HL-60/S4 treated with phorbol 12-myristate 13-acetate at 8.2 ng/mL for 4 days and 3 days (cell line): ENCODE data around the gene RAP1GDS1.
"Not testable (repeated sequence)": the region's sequence is repeated elsewhere in the genome, so short reads cannot be mapped to it uniquely, and the experiment has no call there.

ENCODE experiments used
- in situ Hi-C: fragments of 300-500 bp; cut with MboI; formaldehyde crosslinking; loops from 2 replicates; pipeline ENCODE4 v1.15.0; 2022; ENCODE audit warnings: low sequenced_read_pairs

Gene RAP1GDS1

DNA sequence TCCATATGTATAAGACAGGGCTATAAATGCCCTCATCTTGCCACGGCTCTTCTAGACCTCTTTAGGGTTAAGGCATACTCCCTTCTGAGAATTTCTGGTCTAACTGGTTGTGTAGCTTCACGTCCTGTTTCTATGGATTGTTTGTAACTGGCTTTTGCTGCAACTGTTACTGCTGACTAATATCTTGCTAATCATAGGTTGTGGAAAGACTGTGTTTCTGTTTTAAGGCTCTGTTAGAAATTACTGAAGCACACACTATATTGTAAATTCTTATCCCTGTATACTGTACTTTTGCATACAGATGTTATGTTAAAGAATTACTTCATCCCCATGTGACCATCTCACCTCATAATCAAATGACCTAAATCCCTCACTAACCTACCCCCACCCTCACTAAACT lies 218.4 kb downstream of the RAP1GDS1 start:
- in situ Hi-C loops, result not testable (repeated sequence)

DNA sequence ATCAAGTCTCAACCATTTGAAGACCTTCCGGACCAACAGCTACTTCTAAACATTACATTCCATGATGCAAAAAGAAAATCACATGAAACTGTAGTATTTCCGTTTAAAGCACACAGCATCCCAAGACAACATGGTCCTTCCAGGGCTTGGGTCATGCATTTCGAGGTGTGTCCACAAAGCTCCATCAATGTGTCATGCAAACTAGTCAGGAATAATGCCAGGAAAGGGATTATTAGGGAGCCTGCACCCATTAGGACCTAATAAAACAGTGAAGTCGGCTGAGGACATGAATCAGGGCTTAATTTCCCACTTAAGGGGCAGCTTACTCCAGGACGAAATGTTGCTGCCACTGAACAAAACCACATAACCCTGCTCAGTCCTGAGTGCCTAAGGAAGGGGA lies 219.4 kb downstream of the RAP1GDS1 start:
- in situ Hi-C loops, result no loop called here

DNA sequence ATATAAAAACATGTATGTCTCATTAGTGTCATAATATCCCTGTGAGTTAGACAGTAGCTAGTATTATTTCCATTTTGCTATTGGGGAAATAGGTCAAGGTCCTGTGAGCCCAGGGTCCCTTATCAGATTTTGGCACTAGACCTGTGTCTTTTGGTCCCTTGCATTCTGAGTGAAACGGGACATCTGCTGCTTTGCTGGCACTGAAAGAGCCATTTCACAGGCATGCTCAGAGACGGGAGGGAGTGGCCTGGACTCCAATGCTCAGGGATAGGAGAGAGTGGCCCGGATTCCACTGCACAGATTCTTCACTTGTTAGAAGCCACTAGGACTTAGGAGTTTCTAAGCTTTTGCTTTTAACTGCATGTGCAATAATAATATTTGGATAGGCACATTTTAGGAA lies 220.0 kb downstream of the RAP1GDS1 start:
- in situ Hi-C loops, result no loop called here

DNA sequence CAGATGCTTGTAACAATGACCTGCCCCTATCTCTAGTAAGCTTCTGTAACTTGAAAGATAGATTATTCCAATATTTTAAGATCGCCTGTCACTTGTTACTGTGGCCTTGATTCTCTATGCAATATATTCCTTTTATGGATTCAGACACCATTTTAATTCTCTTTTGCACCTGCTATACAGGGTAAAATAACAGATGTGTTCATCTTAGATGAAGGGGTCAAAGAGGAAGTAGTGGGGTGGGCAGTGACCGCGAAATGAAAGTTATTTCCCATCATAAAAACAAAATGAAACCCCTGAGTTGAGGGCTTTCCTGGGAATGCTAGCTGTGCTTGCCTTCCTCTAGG lies 221.3 kb downstream of the RAP1GDS1 start:
- in situ Hi-C loops, result no loop called here

DNA sequence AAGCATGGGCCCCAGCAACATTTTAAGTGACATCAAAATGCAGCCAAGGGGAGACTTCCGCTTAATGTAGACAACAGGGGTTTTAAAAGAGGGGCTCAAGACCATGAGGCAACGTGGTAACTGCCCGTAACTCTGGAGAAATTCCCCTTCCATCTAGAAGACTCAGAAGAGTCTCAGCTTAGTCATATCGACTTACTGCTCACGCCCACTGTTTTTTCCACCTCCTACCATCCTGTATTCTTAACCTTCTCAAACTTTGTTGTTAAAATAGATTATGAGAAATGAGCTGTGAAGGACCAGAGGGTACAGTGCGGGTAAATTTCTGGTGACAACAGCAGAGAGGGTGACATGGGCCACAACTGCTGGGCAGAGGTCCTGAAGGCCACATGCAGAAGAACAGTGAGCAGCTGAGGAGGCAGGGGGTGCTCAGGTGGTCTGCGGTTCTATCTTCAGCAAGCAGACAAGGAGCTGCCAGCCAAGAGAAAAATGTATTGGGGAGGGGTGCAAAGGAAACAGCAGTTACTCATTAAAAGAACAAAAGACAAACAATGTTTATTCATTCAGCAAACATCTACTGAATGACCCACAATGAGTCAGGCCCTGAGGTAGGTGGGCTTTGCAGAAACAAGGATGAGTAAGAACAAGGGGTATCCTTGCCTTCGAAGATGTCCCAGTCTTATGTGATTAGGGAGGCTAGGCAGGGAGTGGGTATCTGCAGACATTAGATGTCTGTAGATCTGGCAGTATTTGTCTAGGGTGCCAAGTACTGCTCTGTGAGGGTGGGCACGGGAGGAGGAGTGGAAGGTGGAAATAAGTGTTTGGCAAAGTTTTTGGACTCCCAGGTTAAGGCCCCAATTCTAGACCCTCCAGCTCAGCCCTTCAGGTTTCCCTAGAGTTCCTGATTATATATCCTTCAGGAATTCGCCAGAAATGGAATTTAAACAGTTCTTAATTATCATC lies 221.9 kb downstream of the RAP1GDS1 start:
- in situ Hi-C loops, result no loop called here

DNA sequence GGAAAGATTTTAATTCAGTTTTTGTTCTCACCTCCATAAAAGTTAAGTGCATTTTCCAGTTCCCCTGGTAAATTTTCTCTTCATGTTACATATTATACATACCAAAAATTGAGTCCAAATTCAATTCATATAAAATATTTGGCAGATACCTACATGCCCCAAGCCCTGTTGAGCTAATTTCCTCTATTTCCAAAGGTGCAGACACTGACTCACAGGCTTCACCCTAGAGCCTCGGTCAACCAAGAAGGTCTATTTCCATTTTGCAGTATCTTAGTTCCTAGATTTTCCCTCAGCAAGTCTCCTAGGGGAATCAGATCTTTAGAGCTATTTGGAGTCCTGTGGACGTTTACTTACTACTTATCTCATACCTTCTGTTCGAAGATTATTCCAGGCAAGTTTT lies 222.8 kb downstream of the RAP1GDS1 start:
- in situ Hi-C loops, result no loop called here

DNA sequence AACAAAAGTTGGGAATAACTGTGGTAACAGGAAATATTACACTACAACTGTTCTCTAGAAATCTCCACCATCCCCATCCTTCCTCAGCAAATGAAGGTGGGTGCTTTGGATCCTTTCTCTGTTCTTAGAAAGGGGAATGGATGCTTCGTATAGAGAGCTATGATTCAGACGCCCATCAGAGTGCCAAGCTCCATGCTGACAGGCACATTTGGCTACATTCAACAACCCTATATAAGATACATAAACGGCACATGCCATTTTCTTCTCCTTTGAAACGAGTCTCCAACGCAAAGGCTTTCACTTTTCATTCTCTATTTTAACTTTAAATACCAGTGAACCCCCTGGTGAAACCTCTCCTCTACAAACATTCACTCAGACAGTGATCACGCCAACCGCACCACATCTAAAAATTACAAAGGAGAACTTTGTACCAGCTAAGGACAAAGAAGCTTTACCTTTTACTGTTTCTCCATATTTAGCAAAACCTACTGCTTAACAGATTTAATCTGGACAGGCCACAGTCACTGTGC lies 224.7 kb downstream of the RAP1GDS1 start:
- in situ Hi-C loops, result no loop called here

DNA sequence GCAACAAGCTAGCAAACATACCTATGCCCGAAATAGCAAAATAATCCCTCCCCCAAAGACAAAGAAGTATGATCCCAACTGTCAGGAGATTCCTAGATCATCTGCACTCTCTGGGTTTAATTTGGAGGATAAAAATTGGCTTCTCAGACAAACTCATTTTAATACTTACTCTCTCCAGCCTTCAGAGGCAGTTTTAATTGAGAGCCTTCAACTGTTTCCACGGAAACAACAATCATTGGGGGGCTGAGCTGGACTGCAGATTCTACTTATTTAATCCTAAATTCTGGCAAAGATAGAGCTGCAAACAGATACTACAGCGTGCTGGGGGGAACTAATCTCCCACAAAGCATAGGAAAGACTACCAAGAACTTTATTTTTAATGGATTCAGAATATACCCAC lies 229.1 kb downstream of the RAP1GDS1 start:
- in situ Hi-C loops, result no loop called here

DNA sequence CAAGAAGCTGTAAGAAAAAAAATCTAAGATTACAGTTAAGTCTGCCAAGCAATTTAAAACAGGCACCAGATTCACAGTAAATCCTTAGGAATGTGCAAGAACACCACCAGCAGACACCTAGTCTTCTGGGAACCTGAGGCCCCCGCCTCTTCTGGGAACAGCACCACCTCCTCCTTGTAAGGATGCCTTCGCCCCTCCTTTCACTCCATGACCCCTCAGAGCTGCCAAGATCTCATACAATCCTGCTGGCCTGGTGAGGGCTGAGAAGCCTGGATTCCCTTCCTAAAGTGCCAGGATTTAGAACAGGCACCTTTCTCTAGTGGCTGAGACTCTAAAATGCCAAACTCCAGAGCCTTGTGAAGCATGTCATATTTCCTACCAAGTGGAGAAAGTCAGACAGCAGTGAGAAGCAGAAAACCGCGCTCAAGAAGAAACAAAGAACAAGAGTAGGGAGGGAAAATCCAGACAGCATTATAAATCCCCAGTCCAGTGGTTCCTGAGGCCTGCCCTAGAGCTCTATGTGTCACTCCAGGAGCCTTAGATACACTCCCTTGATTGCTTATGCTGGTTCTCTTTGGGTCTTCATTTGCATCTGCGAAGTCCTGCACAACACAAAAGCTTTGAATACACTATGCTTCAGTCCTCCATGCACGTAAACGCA lies 230.8 kb downstream of the RAP1GDS1 start:
- in situ Hi-C loops, result no loop called here

DNA sequence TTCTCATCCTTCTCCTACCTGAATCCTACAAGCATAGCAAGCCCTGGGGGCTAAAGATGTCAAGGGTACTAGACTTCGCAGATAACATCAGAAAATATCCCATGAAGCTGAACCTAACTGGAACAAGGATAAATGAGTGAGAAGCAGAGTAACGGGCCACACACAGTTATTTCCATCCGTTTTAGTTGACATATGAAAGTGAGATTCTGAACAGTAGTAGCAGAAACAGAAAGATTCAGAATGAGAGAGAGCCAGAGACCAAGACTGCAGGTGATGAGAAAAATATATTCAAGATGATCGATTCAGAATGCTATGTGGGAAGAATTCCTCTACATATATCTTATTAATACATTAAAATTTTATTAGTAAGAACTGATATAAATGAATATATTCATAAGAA lies 232.1 kb downstream of the RAP1GDS1 start:
- in situ Hi-C loops, result no loop called here
